GM19328 (cell line): ENCODE results near the gene AKR1A1.
"Not testable (repeated sequence)": the region's sequence is repeated elsewhere in the genome, so short reads cannot be mapped to it uniquely, and the experiment has no call there.

Source experiments
- ATAC-seq: cut with Tn5 transposase; IDR thresholded peaks from one replicate; pipeline ENCODE4 v1.9.1; 2021; ENCODE audit warnings: mild to moderate bottlenecking, moderate library complexity; ENCODE audit not compliant: unreplicated experiment

AKR1A1 gene

DNA sequence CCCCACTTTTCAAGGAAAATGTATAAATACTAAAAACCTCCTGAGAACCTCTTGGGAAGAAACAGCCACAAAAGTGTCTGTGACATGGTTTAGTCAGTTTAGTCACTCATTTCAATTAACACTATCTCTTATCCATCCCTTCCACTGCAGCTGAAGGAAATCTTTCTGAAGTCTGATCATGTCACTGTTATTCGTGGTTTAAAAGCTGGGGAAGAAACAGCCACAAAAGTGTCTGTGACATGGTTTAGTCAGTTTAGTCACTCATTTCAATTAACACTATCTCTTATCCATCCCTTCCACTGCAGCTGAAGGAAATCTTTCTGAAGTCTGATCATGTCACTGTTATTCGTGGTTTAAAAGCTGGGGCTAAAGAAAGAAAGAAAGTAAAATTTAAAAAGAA is 27.1 kb upstream of the AKR1A1 start:
- not testable (repeated sequence) for ATAC-seq

DNA sequence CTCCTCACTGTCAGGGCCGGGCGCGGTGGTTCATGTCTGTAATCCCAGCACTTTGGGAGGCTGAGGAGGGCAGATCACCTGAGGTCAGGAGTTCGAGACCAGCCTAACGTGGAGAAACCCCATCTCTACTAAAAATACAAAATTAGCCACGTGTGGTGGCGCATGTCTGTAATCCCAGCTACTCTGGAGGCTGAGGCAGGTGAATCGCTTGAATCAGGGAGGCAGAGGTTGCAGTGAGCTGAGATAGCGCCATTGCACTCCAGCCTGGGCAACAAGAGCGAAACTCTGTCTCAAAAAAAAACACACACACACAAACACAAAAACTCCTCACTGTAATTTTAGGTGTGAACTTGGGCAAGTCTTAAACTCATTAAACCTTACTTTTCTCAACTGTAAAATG is 26.7 kb upstream of the AKR1A1 start:
- not testable (repeated sequence) for ATAC-seq

DNA sequence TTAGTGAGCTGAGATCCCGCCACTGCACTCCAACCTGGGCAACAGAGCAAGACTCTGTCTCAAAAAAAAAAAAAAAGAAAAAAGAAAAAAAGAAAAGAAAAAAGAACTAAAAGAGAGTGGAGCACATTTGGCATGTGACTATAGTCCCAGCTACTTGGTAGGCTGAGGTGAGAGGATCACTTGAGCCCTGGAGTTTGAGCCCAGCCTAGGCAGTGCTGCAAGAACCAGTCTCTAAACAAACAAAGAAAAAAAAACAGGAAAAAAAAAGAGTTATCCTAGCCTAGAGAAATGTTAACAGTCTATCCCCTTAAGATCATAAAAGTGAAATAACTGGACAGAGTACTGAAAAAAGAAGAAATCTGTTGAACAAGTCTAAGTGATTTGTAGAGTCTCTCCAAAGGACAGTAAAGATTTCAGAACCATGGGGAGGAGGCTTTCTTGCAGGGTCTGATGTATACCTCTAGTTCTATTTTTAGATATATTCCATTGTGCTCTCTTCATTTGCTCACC is 24.4 kb upstream of the AKR1A1 start:
- no peak for ATAC-seq

DNA sequence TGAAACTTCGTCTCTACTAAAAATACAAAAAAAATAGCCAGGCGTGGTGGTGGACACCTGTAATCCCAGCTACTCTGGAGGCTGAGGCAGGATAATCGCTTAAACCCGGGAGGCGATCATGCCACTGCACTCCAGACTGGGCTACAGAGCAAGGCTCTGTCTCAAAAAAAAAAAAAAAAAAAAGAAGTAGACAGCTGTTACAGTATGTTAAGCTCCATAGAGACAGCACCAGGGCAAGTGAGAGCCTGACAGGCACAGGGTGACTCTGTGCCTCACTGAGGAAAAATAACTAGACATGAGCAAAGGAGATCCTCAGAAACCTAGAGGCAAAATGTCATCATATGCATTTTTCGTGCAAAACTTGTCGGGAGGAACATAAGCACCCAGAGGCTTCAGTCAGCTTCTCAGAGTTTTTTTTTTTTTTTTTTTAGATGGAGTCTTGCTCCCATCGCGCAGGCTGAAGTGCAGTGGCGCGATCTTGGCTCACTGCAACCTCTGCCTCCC is 19.9 kb upstream of the AKR1A1 start:
- no peak for ATAC-seq

DNA sequence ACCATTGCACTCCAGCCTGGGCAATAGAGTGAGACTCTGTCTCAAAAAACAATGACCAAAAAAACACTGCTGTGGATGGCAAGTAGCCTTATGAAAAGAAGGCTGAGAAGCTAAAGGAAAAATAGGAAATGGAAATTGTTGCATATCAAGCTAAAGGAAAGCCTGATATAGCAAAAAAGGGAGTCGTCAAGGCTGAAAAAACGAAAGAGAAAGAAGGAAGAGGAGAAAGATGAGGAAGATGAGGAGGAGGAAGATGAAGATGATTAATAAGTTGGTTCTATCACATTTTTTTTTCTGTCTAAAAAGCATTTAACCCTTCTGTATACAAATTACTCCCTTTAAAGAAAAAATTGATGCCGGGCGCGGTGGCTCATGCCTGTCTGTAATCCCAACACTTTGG is 18.8 kb upstream of the AKR1A1 start:
- no peak for ATAC-seq

DNA sequence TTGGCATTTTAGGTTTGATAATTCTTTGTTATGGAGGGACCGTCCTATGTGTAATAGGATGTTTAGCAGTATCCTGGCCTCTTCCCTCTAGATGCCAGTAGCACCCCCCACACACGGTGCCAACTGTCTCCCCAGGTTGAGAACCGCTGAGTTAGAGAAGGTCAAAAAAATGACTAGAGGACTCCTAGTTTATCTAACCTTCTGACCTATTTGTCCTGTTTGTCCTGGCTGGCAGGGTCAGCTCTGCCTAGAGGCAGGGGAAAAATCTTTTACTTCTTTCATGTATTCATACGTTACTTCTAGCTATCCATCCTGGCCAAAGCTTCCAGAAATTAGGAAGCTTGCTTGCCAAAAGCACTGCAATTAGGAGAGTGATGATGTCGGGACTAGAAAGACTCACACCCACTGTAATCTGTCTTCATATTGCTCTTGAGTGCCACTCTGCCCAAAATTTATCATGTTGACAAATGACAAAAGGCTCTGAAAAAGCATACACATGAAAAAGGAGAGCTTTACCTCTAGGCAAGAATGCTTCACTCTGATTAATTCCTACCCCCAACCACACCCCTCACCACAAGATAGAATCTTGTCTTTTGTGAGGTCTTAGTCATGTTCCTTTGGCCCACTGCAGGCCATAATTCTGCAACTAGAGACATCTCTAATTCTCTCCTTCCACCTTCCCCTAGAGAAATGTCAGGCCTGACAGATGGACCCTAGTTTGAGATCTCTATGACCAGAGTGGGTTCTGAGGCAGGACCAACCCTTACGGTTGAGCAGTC is 14.4 kb upstream of the AKR1A1 start:
- ATAC-seq = no peak

DNA sequence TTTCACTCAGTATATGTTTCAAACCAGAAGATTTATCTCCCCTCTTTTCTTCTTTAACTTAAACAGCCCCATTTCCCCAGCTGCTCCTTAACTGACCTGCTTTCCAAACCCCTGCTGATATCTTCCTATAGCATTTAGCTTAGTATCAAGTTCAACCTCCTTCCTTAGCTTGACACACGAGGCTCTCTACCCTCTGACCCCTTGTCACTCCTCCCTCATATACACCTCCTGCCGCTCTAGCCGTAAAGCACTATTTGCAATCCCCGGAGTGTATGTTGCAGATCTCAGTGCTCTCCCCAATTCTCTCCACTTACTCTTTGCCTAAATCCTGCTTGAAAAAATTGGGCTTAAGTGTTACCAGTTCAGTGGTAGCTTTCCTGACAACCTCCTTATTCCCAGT is 13.7 kb upstream of the AKR1A1 start:
- no peak for ATAC-seq

DNA sequence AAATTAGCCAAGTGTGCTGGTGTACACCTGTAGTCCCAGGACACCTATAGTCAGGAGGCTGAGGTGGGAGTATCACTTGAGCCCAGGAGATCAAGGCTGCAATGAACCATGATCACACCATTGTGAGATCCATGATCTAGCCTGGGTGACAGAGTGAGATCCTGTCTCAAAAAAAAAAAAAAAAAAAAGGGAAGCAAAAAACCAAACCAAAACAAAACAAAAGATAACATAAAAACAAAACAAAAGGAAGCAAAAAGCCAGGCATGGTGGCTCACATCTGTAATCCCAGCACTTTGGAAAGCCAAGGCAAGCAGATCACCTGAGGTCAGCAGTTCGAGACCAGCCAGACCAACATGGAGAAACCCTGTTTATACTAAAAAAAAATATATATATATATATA is 9.4 kb upstream of the AKR1A1 start:
- no peak for ATAC-seq

DNA sequence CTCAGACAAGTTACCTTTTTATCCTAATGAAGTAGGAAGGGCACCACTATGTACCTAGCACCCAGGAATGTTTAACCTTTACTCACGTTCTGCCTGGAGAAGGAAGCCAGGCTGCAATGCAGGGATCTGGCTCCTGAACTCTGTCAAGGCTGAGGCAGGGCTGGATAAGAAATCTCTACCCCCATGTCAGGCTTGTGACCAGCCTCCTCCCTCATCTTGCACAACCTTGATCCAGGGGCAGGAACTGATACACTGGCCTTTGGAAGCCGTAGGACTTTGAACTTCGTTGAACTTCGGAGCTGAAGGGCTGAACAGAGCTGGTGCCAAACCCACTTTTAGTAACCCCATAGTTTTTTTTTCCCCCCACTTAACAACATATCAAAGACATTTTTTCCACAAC is 8.0 kb upstream of the AKR1A1 start:
- no peak for ATAC-seq

DNA sequence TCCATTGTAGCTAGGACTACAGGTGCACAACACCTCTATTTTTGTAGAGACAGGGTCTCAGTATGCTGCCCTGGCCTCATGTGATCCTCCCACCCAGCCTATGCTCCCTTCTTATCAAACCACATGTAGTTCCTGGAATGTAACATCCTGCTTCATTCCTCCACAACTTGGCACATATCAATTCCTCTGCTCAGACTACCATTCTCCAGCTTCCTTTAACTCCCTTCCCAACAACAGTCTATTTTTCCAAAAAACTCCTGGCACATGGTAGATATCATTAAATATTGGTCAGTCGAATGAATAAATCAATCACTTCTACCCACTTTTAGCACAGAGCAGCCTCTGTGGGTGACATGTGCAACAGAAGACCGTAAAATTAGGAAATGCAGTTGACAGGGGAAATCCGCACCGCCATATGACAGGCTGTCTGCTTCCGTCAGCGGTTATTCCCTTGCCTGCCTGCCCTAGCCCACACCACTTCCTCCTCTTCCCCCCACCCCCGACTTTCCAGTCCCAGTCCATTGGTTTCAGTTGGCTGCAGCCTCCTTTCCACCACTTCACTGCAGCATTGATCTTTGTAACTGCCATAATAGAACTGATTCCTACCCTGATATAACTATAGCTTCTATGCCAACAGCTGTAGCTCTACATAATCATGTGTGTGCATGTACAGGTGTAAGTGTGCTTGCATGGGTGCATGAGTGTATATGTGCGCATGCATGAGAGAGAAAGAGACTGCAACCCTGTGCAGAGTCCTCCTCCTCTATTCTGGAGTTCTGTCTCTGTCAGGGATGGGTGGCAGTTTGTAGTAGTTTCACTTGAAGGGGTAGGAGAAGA is 6.8 kb upstream of the AKR1A1 start:
- no peak for ATAC-seq

DNA sequence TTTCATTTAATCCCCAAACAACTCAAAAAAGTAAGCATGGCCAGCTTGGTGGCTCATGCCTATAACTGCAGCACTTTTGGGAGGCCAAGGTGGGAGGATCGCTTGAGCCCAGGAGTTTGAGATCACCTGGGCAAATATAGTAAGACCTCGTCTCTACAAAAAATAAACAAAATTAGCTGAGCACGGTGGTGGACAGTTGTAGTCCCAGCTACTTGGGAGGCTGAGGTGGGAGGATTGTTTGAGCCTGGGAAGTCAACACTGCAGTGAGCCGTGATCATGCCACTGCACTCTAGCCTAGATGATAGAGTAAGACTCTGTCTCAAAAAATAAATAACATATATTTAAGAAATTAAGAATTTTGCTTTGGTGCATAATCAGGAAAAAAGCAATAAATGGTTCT is 6.1 kb upstream of the AKR1A1 start:
- no peak for ATAC-seq

DNA sequence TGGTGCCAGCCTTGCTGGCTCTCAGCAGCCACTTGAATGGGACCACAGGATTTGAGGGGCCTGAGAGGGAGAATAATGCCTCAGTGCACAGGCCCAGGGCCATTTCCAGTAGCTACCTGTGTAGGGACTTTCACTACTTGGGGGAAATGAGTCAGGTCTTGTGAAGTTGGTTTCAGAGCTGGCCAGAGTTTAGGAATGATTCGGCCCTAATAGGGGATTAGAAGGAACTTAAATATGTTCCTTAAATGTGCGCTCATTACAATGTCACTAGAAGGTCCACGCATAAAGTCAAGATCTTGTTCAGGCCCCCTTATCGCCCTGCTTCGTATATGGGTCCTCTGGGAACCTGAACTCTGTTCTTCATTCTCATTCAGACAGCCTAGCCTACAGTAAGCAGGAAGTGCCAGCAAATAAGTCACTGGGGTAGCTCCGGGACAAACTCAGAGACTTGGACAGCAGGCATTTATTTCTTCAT is 5.6 kb upstream of the AKR1A1 start:
- no peak for ATAC-seq

DNA sequence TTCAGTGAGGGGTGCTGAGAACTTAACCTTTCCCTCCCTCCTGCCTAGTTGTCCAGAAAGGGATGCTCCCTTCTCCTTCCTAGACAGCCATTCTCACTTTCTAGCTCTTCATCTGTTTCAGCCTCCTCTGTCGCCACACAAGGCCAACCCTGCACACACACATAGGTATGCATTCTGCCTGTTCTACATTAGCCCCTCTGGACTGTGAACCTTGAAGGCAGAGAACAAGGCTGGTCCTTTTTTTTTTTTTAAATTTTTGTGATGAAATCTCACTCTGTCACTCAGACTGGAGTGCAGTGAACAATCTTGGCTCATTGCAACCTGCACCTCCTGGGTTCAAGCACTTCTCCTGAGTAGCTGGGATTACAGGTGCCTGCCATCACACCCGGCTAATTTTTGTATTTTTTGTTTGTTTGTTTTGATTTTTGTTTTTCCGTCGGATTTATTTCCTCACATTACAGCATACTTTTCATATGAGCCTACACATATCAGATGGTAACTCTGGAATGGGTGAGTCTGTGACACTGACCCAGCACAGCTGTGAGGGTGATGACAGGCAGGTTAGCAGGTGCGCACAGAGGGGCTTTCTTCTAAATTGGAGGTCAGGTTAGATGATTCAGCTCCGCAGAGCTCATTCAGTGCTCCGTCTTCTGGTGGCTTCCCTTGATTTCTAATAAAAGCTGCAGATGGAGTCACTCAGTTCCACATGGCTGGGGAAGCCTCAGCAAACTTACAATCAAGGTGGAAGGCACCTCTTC is 4.9 kb upstream of the AKR1A1 start:
- no peak for ATAC-seq

DNA sequence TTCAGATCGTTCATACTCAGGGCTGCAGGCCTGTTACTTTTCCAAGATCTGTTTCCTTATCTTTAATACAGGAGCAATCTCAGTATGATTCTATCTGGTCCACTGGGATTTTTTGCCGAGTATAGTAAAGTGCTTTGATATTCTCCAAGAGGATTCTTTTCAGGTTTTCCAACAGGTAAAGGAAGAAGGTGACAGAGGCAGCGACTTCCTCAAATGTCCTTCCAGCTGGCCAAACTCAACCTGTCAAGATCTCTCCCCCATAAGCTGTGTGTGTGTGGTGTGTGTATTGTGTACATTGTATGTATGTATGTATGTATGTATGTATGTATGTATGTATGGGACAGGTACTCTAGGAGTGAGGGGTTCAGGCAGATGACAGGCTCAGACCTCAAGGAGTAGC is 1.1 kb downstream of the AKR1A1 start:
- ATAC-seq = no peak

DNA sequence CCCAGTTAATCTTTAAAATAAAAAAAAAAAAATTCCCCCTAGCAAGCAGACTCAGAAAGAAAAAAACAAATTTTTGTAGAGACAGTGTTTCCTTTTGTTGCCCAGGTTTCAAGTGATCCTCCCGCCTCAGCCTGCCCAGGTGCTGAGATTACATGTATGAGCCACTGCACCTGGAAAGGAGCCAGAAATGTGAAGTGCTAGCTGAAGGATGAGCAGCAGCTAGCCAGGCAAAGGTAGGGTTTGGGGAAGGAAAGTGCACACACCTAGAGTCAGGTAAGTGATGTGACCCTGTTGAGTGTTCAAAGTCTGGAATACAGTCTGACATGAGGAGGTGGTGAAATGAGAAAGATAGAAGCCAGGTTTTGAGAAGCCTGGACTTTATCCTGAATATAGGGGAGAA is 1.7 kb downstream of the AKR1A1 start:
- no peak for ATAC-seq

DNA sequence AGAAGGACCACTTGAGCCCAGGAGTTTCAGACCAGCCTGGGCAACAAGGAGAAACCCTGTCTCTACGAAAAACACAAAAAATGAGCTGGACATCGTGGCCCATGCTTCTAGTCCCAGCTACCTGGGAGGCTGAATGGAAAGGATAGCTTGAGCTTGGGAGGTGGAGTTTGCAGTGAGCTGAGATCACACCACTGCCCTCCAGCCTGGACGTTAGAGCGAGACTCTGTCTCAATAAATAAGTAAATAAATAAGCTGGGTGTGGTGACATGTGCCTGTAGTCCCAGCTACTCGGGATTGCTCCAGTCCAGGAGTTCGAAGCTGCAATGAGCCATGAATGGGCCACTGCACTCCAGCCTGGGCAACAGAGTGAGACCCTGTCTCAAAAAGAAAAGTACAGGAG is 3.6 kb downstream of the AKR1A1 start:
- ATAC-seq = no peak

DNA sequence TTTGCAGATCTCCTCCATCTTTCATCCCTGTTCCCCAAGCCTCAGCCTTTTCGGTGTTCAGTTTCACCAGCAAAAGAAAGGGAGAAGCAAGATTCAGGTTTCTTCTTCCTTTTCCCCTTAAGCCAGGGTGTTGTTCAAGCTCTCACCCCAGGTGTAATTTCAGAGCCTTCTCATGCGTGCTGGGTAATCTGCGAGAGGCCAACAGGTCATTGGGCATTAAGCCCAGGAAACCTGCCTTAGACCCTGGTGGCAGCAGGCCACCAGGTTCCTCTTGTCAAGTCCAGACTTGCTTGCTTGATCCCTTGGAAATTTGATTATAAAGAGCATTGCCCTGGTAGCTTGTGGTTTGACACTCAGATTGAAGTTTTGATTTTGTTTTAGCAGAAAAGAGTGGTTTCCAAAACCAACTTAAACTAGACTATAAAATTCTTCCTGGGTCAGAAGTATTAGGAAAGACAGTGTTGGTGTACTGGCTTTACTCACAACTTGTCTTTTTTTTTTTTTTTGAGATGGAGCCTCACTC is 6.9 kb downstream of the AKR1A1 start:
- ATAC-seq = no peak

DNA sequence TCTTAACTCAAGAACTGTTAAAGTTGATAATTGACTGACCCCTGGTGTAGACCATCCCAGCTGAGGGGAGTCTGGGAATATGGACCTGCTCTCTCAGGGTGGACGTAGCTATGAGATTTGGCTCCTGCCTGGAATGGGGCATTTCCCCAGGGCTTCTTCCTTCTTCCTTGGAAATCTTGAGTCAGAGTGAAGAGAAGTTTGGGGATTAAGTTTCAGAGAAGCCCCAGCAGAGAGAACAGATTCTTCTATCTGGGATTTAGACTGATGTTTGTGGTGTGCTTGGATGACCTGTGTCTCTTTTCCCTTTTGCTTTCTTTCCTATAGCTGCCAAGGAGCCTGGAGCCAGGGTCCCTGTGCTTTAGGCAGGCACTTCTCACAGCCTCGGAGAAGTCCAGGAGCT is 13.2 kb downstream of the AKR1A1 start:
- no peak for ATAC-seq

DNA sequence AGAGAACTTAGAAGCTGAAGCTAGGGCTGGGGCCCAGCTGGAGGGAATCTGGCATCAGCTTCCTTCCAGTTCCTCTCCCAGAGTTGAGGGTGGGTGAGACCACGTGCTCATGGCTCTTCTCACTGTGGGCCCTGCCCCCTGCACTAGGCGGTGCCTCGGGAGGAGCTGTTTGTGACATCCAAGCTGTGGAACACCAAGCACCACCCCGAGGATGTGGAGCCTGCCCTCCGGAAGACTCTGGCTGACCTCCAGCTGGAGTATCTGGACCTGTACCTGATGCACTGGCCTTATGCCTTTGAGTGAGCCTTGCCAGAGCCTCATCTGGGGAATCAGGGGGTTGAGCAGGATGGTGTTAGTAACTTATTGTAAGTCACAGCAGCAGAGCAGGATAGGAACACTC is 16.1 kb downstream of the AKR1A1 start:
- ATAC-seq = no peak

DNA sequence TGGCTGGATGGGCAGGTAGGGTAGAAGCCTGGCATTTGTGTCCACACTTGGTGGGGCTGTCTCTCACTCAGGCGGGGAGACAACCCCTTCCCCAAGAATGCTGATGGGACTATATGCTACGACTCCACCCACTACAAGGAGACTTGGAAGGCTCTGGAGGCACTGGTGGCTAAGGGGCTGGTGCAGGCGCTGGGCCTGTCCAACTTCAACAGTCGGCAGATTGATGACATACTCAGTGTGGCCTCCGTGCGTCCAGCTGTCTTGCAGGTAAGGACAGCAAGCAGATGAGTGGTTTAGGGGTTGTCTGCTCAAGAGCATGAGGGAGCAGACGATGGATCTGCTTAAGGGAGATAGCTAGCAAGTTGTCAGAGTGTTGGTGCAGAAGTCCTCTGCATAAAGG is 17.3 kb downstream of the AKR1A1 start:
- no peak for ATAC-seq

DNA sequence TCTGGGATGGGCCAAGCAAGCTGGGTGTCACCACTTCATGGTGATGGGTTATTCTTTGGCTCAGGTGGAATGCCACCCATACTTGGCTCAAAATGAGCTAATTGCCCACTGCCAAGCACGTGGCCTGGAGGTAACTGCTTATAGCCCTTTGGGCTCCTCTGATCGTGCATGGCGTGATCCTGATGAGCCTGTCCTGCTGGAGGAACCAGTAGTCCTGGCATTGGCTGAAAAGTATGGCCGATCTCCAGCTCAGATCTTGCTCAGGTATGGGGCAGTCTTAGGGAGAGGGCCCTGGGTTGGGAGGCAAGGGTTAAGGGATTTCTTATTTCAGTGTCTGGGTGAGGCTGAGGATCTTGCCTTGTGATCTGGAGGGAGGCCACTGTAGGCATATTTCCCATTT is 17.8 kb downstream of the AKR1A1 start:
- no peak for ATAC-seq
